GM18507 (cell line): Measurements from ENCODE around the gene DNAJC27.

Experiments
- DNase-seq: peaks from one replicate; pipeline ENCODE4 v3.0.0; 2011; ENCODE audit warnings: low read depth; ENCODE audit not compliant: insufficient read length; ENCODE audit errors: extremely low spot score
- FAIRE-seq: peaks from 2 replicates; lab custom pipeline; 2011; peaks lifted over from hg19 to GRCh38; lab: Jason Lieb, UNC

DNAJC27 gene

GRCh38 chr2:24930768-24931167 is 41.0 kb downstream of the DNAJC27 start:
- DNase-seq, result peak; percentile 54

DNA sequence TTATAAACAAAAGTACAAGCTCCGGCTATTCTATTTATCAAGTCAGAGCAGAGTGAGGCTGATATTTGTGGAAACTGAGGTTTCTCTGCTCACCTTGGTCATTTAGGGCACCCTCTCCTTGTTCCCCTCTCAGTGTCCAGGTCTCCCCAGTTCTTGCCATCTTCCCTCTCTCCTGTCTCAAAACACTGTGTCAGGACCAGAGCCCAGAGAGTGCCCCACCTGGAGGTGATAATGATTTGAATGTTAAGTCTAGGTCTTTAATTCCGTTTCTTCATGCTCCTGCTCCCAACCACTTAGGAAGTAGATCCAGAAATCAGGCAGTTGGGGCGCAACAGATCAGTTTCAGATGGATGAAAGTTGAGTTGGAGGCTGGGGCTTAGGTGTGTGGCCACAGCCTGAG is 42.5 kb downstream of the DNAJC27 start:
- no peak for DNase-seq
- FAIRE-seq, result no peak

More at GRCh38 chr2:24930768-24931167, 41.0 kb downstream of the DNAJC27 start:
- peak; percentile 94 for FAIRE-seq

DNA sequence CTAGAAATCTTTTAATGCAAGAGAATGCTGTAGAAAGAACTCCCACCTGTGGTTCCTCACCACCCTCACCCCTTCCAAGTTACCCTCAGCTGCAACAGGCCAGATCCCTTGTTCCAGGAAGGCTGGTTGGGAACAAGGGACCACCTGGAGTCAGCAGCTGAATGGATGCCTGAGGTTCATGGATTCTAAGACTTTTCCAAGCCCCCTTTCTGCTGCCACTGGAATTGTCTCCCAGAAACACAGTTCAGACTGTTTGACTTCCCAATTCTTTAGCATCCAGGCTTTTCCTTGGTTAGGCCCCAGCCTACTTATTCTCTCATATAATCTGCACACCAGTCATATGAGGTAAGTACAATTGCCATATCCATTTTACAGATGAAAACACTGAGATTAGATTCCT is 43.7 kb downstream of the DNAJC27 start:
- no peak for DNase-seq
- FAIRE-seq, result no peak

- FAIRE-seq, result peak; percentile 15
- no peak for DNase-seq
Measured at GRCh38 chr2:24926602-24927252, 45.0 kb downstream of the DNAJC27 start.

DNA sequence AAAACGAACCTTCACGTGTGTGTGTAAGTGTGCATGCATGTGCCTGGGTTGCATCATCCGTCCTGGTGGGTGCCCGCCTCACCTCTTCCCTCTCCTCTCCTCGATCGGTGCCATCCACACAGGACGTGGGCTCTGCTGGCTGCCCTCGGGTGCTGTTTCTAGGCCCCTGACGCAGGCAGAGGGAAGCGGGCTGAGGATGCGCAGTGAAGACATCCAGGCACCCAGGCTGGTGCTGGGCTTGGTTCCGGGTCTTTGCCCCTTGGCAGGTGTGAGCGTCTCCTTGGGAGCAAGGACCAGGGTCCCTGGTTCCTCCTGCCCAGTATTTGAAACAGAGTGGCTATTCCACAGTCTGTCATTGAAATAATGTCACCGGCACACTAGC is 45.5 kb downstream of the DNAJC27 start:
- DNase-seq, result no peak
- no peak for FAIRE-seq

DNA sequence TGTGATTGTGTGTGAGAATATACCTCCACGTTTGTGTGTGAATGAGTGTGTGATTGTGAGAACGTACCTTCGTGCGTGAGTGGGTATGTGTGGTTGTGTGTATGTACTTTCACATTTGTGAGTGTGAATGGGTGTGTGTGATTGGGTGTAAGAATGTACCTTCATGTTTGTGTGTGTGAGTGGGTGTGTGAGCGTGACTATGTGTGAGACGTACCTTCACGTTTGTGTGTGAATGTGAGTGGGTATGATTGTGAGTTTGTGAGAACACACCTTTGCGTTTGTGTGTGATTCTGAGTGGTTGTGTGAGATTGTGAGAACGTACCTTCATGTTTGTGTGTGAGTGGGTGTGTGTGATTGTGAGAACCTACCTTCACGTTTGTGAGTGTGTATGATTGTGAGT is 45.9 kb downstream of the DNAJC27 start:
- DNase-seq (no peak), FAIRE-seq (no peak)

- FAIRE-seq (no peak), DNase-seq (no peak)
Measured at GRCh38 chr2:24924732-24925131, 47.0 kb downstream of the DNAJC27 start.

- DNase-seq, result no peak
- FAIRE-seq, result no peak
Measured at GRCh38 chr2:24924266-24924665, 47.5 kb downstream of the DNAJC27 start.

DNA sequence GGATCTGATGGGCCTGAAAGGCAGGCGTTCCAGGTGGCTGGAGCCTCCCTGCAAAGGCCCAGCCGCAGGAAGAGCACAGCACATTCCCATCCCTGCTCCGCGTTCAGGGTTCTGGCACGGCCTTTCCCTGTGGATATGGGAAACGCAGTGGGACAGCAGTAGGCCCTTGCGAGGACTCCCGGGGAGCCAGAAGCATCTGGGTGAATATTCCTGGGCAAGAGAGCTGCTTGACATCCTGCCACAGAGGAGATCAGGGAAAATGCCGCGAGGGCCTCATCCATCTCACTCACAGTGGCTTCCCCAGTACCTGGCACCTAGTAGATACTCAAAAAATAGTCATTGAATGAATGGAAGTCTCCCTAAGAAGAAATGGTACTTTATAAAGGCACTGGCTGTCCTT is 48.6 kb downstream of the DNAJC27 start:
- DNase-seq (no peak), FAIRE-seq (no peak)

- DNase-seq (no peak), FAIRE-seq (no peak)
Measured at GRCh38 chr2:24922556-24922955, 49.2 kb downstream of the DNAJC27 start.

- DNase-seq (no peak), FAIRE-seq (peak; percentile 69)
Measured at GRCh38 chr2:24920809-24921441, 50.8 kb downstream of the DNAJC27 start.

DNA sequence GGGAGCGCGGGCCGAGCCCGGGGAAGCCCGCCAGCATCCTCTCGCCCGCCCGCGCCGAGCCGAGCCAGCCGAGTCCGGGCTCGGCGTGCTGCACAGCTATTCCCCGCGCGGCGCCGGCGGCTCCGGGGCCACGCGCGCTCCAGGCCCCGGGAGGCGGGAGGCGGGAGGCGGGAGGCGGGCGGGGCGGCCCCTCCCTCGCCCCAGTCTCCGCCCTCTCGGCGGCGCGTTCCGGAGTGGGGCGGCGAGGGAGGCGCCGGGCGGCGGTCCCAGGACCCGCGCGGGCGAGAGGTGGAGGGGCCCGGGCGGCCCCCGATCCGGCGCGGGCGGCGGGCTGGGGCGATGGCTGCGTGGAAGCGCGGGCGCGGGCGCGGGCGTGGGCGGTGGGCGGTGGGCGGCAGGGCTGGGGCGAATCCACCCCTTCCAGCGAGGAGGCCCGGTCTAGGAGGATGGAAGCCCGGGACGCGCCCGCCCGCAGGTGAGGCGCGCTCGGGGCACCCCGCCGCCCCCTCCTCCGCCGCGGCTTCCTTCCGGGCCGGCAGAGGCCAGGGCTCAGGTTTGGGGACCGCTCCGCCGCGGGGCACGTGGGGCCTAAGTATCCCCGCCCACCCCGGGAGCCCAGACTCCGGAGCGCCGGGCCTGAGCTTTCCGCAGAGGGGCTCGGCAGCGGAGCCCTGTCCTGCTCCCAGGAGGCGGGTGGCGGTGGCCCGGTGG is 51.5 kb downstream of the DNAJC27 start, which contains the start of gene ADCY3:
Gene ADCY3 (minus strand): TSS at position 140 of the 711 bp plus-strand sequence. CDS start 1,250 bp downstream, outside the sequence.
- FAIRE-seq (peak; percentile 53), DNase-seq (peak; percentile 64)

- FAIRE-seq, result no peak
Measured at GRCh38 chr2:24919506-24920097, 52.2 kb downstream of the DNAJC27 start.

GRCh38 chr2:24919037-24919505 is 52.7 kb downstream of the DNAJC27 start:
- FAIRE-seq (peak; percentile 66), DNase-seq (peak; percentile 26)

More at GRCh38 chr2:24919506-24920097, 52.2 kb downstream of the DNAJC27 start:
- DNase-seq, result peak; percentile 17

- no peak for FAIRE-seq
- DNase-seq, result no peak
Measured at GRCh38 chr2:24918326-24919036, 53.3 kb downstream of the DNAJC27 start.

DNA sequence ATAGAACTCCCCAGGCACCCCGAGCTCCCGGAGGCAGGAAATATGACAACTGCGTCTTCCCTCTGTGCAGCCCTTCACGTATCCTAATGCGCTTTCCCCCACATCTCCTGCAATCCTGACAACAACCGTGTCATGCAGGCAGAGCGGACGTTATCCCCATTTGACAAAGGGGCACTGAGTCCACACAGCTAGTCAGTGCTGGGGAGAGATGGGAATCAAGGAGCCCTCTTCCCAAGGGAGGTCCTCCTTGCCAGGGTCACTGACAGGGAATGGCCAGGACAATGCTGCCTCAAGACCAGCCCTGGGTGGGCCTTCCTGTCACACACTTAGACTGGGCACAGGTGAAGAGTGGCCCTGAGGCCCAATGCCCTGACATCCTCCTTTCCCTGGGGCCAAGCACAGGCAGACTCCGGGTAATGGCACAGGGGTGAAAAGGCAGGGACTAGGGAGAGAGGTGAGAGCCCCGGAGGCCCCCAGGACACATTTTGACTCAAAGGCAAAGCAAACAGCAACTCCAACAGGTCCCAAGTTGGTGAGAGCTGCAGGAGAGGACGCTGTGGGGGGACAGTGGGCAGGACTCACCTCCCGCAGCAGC is 53.9 kb downstream of the DNAJC27 start:
- FAIRE-seq (no peak), DNase-seq (no peak)

DNA sequence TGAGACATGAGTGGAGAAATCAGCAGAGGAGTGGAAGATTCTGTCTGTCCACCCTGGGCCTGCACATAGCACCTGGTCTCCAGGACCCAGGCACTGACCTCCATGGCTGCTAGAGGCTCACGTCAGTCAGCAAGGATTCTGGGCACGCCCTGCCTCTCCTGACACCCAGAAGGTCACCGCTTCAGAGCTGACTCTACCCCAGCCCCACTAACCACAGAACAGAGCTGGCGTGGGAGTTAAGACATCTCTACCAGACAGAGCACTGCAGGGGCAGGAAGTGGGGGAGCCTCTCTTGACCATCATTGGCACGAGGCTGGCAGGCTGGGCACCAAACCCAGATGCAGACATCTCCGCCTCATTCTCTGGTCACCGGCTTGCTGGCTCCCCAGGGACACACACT is 54.7 kb downstream of the DNAJC27 start:
- FAIRE-seq (peak; percentile 75), DNase-seq (peak; percentile 36)

GRCh38 chr2:24915796-24916195 is 56.0 kb downstream of the DNAJC27 start:
- no peak for DNase-seq
- FAIRE-seq, result no peak

DNA sequence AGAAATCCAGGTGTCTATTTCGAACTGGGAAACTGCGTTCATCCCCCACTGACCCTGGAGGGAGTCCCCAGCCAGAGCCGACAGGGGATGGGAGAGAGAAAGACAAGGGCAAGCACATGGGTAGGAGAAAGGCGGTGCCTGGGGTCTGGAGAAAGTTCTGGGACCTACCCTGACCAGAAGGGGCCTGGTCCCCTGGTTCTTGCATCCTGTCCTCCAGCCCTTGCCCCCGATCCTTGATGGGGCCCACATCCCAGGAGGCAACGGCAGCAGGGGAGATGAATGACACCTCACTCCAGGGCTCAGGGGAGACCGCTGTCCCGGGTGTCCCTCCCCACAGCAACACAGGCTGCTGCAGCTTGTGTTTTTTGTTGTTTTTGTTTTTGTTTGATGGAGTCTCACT is 56.6 kb downstream of the DNAJC27 start:
- FAIRE-seq, result no peak

More for the DNA sequence above, 56.6 kb downstream of the DNAJC27 start:
- DNase-seq, result no peak
